GM18870 (cell line): ENCODE measurements around the gene KNDC1.

Experiments
- ATAC-seq: cut with Tn5 transposase; IDR thresholded peaks from one replicate; pipeline ENCODE4 v1.9.1; 2021; ENCODE audit warnings: moderate library complexity; ENCODE audit not compliant: unreplicated experiment

Gene KNDC1

DNA sequence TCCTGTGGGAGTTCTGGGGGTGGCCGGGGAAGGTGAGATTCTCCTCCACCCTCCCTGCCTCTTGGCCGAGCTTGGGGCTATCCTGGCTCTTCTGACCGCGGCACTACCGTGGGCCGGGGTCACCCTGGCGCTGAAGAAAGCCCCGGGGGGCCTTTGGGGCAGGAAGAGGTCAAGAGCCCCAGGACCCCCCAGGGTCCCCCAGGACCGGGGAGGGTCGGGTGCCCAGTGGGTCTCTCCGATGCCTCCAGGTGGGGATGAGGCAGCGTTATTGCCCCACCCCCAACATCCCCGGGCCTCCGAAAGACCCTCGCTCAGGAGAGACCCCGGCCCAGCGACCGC, 439 bp upstream of the KNDC1 start:
- no peak for ATAC-seq

DNA sequence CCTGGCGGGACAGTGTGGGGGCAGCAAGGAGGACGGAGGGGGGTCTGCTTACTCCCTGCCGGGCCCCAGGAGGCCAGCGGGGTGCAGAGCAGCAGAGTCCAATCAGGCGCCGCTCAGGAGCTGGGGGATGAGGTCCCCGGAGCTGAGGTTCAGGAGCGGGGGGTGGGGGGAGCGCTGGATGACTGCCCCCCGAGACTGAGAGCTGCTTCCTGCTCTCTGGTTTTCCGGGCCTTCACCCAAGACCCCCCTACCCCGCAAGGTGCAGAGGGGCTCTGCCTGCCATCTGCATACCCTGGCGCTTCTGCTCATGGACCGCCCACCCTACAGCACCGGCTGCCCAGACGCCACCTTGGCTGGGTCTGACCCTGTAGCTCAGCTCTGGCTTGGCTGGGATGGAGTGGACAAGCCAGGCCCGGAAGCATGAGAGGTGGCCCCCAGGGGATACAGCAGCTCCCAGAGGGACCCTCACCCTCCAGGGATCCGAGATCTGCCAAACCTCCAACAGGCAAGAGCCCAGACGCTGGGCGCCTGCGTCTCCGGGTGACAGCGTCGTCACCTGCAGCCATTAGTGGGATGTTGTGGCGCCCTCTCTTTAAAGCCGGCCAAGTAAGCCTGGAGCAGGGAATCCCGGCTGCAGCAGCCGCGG, 930 bp downstream of the KNDC1 start:
- ATAC-seq, result no peak

DNA sequence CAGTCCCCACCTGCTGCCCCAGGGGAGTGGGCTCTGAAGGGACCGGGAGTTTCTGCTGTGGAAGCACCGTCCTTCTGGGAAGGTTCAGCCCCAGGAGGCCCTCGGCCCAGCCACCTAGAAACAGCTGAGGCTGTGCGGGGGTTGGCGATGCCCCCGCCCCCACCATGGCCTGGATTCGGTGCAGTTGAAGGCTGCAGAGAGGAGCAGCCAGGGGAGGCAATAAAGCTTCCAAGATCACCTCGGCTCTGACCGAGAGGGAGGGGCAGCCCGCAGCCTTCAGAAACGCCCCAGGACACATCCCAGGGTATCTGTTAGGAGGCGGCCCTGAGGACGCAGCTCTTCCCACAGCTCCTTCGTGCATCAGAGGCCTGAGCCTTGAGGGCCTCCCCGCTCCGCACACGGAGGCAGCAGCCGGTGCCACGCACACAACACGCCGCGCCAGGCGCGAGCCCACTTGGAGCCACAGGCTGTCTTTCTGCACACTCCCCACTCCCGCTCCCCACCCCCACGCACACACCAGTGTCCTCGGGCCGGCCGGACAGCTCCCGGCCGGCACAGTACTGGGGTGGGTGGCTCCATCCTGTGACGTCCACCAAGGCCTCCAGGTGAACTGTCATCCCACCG, 1.6 kb downstream of the KNDC1 start:
- ATAC-seq, result no peak

DNA sequence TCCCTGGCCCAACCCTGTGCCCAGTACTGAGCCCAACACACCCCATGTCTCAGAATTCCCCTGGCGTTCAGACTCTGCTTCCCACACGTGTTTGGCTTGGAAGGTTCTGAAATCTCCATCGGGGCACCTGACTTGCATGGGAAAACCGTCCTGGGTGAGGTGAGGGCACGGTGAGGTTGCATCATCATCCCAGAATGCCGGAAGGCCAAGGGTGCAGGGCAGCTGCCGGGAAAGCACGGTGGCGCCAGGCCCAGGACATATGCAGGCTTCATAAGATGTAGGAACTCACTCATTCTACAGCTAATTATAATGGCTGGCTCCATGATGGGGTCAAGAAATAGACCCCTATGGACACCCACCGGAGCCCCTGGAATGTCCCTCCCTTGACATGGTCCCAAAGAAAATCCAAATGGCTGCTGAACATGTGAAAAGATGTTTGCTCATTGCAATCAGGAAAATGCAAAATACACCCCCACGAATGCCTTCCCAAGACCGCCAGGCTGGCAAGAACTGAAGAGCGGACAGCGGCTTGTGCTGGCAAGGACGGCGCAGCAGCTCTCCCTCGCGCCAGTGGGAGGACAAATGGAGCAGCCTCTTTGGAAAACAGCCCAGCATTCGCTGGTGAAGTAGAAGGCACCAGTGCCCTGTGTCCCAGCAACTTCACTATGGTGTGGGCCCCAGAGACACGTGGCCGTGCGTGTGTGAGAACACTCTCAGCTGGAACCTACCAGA, 2.3 kb downstream of the KNDC1 start:
- no peak for ATAC-seq

DNA sequence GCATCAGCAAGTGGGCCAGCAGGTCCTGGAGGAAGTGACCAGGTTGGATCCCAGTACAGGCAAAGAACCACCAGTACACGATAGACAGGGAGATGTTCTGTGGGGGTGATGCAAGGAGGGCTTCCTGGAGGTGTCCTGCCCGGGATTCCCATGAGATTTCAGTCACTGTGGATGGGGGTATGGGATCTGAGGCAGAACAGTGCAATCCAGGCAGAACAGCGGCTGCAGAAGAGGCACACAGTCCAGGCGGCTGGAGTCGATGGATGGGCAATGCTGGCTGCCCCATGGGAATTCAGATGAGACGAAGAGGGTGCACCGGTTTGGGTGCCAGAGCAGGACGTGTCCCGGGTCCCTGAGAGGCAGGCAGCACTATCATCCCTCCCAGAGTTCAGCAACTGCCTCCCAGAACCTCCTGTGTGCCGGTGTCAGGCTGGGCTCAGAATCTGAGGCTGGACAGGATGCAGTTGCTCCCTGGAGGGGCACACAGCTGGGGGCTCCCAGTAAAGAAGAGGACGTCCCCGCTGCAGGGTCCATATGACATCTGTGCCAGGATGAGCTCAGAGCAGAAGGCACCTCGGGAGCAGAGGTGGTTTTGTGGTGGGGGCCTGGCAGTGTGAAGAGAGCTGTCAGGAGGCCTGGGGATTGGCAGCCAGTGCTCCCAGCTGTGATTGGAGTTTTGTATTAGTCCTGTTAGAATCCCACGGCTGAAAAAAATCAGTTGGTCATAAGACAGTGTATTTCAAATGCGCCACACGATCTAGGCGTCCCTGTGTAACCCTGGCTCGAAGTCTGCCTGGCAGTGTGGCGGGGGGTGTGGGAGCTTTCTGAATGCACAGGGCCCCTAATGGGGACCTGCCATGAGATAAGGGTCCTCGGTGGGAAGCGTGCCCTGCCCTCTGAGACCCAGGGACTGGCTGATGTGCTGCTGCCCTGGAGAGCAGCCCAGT, 3.2 kb downstream of the KNDC1 start:
- ATAC-seq, result no peak

- no peak for ATAC-seq
Observed at GRCh38 chr10:133163889-133164815, 4.1 kb downstream of the KNDC1 start.

DNA sequence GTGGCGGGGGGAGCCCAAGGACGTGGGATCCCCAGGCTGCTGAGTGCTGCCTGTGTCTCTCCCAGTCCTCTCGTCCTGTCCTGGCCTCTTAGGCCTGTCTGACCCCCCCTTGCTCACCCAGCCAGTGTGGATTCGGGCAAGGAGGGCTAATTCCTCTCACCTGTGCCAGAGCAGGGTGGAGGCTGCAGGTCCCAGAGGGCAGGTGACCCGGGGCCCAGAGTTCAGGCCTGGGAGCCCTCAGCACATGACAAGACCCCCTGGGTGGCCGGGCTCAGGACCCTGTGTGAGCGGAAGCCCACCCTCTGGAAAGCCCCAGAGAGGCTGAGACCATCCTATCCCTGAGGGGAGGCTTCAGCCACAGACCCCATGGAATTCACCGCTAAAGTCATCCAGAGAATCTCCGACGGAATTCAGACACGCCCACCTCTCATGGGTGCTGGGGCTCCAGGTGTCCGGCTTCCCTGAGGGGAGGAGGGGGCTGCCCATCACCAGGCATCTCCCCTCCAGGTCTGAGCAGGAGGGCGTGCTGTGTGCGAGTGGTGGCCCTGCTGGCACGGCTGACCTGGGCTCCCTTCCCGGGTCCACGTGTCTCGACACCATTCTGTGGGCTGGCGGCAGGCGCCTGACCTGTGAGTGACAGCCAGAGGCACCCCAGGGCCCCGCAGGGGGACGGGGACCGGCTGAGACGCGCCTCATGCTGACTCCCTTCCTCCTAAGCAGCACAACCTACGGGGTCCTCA, 5.0 kb downstream of the KNDC1 start:
- no peak for ATAC-seq

GRCh38 chr10:133165556-133166503, 5.8 kb downstream of the KNDC1 start:
- ATAC-seq, result no peak

DNA sequence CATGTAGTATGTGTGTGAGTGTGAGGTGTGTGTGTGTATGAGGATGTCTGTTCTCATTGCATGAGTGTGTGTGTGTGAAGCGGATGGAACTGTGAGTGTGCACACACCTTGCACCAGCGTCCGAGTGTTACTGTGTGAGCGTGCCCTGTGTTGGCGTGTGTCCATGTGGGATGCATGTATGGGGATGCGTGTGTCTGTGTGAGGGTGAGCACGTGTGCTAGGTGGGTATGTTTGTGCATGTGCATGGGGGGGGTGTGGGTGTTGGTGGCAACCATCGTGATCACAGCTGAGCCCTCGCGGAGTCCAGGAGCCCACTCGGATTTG, 6.4 kb downstream of the KNDC1 start:
- ATAC-seq, result no peak

DNA sequence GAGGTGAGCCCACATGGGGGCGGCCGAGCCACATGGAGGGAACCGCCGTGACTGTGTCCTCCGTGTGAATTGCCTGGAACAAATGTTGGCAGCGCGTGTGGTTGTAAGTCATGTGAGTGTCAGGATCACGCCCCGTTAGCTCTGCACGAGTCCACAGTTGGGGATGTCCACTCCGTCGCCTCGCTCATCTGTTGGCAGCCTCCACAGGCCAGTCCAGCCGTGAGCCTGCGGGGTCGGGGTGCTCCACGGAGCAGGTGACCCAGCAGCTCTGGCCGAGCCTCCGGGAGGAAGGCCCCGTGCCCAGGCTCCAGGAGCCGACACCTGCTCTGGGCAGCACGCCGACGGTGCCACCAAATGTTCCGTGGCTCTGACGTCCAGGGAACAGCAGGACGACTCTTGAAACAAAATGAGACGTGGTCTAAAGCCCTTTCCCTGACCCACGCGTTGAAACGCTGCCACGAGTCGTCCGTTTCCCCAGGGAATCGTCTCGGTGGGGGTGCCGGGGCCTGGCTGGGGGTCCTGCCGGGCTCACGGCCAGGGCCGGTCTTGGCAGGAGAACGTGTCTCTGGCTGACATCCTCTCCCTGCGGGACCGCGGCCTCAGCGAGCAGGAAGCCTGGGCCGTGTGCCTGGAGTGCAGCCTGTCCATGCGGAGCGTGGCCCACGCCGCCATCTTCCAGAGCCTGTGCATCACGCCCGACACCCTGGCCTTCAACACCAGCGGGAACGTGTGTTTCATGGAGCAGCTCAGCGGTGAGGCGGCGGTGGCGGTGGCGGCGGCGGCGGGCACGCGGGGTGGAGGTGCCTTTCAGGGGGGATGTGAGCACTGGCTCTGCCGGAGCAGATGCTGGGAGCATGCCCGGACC, 7.0 kb downstream of the KNDC1 start:
- no peak for ATAC-seq

DNA sequence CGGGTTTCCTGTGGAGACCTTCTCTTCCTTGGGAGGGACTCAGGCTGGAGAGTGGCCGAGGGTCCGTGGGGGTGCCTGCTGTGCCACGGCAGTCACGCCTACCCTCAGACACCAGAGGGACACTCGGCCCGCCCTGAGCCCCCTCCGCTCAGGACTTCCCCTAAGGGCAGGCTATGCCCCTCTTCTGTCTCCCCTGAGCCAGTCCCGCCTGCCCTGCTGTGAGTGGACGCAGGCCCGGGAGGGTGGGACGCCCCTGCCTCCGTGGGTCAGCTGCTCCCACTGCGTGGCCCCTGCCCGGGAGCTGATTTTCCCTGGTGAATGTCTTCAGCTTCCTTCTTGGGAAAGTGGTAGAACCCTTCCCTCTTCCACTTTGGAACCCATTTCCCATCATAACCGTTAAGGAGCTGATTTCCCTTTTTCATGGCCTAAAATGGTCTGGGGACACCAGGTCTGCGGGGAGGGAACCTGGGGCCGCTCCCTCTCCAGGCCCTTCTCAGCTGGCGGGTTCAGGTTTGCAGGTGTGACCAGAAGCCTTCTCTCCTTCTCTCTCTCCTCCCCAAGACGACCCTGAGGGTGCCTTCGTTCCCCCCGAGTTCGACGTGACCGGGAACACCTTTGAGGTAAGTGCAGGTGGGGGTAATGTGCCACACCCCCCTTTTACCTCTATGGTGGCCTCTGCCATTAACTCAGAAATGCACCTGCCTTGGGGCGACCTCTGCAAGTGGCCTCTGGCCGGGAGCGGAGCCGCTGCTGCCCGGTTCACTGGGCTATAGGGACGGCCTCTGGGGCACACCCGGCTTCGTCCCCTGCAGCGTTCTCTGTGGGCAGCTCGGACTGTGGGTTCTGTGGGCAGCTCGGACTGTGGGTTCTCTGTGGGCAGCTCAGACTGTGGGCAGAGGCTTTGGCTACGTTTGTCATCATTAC, 7.9 kb downstream of the KNDC1 start:
- no peak for ATAC-seq

- no peak for ATAC-seq
Observed at GRCh38 chr10:133168617-133169031, 8.6 kb downstream of the KNDC1 start.

GRCh38 chr10:133169173-133169947, 9.3 kb downstream of the KNDC1 start:
- no peak for ATAC-seq

GRCh38 chr10:133170092-133170491, 10.1 kb downstream of the KNDC1 start:
- no peak for ATAC-seq

GRCh38 chr10:133173860-133174640, 14.0 kb downstream of the KNDC1 start:
- no peak for ATAC-seq
